Cardiac fibroblast (primary cell): ENCODE data around the gene RNF222.
"Not testable (repeated sequence)": the region's sequence is repeated elsewhere in the genome, so short reads cannot be mapped to it uniquely, and the experiment has no call there.

Experiments
- DNase-seq, 2 donors: peaks; one replicate each; pipeline versions ENCODE4 v3.0.0 to v3.0.0-alpha.2; 2010; ENCODE audit warnings: low read depth in 2 of 2
- H3K4me3 ChIP-seq, 2 donors: replicated peaks in 1 of 2; 1 replicate in 1 of 2; 2 replicates in 1 of 2; pipeline ENCODE4 v1.5.1; 2011; ENCODE audit warnings: low read depth in 2 of 2, low read length in 2 of 2, mild to moderate bottlenecking in 2 of 2, moderate library complexity in 1 of 2
- CTCF ChIP-seq: IDR thresholded peaks from one replicate; pipeline ENCODE4 v1.5.1; 2011; ENCODE audit warnings: low read depth, mild to moderate bottlenecking, low read length, inconsistent platforms

The RNF222 gene

GRCh38 chr17:8375738-8376259 is 21.8 kb downstream of the RNF222 start:
- TF ChIP-seq CTCF: no peak
- peak overlapping the region; percentile 60 to 80 for H3K4me3 ChIP-seq
- no peak for DNase-seq

DNA sequence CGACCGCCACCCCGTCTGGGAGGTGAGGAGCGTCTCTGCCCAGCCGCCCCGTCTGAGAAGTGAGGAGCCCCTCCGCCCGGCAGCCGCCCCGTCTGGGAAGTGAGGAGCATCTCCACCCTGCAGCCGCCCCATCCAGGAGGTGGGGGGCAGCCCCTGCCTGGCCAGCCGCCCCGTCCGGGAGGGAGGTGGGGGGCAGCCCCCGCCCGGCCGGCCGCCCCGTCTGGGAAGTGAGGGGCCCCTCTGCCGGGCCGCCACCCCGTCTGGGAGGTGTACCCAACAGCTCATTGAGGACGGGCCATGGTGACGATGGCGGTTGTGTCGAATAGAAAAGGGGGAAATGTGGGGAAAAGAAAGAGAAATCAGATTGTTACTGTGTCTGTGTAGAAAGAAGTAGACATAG is 23.8 kb downstream of the RNF222 start:
- not testable (repeated sequence) for DNase-seq, H3K4me3 ChIP-seq

DNA sequence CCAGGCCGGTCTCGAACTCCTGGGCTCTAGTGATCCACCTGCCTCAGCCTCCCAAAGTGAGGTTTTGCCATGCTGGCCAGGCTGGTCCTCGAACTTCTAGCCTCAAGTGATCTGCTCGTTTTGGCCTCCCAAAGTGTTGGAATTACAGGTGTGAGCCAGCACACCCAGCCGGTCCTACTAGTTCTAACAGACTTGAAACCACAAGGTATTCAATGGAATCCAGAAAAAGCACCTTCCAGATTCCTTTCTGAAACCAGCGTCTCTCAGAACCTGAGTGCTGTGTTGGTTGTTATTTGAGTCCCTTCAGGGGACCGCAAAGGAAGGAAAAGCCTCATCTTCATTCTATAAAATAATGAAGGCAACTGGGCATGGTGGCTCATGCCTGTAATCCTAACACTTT is 25.2 kb downstream of the RNF222 start:
- no peak overlapping the region for H3K4me3 ChIP-seq
- no peak for DNase-seq
- no peak for TF ChIP-seq CTCF

DNA sequence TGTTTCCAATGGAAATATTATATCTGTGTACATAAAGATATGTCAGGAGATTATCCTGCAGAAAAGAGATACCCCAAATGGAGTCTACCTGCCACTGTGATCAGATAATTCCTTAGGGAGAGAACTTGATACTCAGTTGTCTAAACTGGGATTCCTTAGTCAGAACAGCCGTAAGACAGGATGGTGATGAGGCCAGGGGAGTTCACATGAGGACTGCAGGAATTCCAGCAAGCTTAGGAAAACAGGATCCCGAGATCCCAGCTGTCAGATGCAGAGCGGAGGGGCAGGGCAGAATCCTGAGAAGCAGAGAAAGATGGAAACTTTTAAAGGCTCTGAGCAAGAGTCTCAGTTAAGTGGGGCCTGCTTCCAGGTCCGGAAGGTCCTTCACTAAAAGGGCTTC is 25.8 kb downstream of the RNF222 start:
- H3K4me3 ChIP-seq: no peak overlapping the region
- no peak for TF ChIP-seq CTCF
- DNase-seq: no peak

GRCh38 chr17:8369944-8370343 is 27.7 kb downstream of the RNF222 start:
- no peak overlapping the region for H3K4me3 ChIP-seq
- DNase-seq: no peak
- TF ChIP-seq CTCF: no peak

DNA sequence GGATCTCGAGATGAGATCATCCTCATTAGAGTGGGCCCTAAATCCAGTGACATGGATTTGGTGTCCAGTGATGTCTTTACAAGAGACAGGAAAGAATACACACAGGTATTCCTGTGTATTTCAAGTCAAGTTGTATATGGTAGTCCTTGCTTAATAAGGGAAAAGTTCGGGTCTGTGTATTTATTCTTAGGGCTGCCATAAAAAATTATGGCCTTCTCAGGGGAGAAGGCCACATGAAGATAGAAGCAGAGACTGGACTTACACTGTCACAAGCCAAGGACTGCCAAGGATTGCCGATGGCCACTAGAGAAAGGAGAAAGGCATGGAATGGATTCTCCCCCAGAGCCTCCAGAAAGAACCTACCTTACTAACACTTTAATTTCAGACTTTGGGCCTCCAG is 29.4 kb downstream of the RNF222 start:
- TF ChIP-seq CTCF: no peak
- no peak for DNase-seq
- no peak overlapping the region for H3K4me3 ChIP-seq

DNA sequence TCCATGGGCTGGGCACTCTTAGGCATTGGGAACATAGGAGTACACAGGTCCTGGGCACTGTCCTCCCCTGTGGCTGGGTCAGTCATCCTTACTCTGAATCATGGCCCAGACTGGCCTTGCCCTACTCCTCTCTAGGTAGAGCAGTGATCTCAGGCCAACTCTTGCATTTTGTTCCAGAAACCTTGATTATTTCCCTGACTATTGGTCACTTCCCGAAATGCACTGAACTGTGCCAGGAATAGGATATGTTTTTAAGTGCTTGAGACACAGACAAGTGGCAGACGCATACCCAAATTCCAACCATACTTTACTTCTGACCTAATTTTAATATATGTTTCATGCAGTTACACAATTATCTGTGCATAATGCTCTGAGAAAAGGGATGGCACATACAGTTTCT is 31.4 kb downstream of the RNF222 start:
- DNase-seq: peak; percentile 92 to 95
- TF ChIP-seq CTCF: no peak
- H3K4me3 ChIP-seq: no peak overlapping the region
